HepG2 (cell line): ENCODE results near the gene MIB2. TPM values are rescaled to one million over a fixed set of nuclear protein-coding genes. Genes with fewer than 3 reads are reported as not detected.

Experiments used
- AKNA ChIP-seq: sonication (generic); formaldehyde crosslinking; IDR thresholded peaks from 2 replicates; pipeline ENCODE4 v1.4.0; 2020; ENCODE audit warnings: missing genetic modification reagents, borderline replicate concordance
- CEBPB ChIP-seq: IDR thresholded peaks from 2 replicates; pipeline ENCODE4 v1.6.1; 2011; ENCODE audit warnings: low read depth, low read length, improper control_type of control experiment, borderline replicate concordance
- DRAP1 ChIP-seq: IDR thresholded peaks from 2 replicates; pipeline ENCODE4 v1.6.1; 2016; ENCODE audit warnings: missing genetic modification reagents, missing compliant biosample characterization
- FOXP1 ChIP-seq, 2 experiments: fragments of 450-650 bp in 1 of 2; IDR thresholded peaks; 2 replicates each; pipeline ENCODE4 v1.6.1; 2017 to 2018; ENCODE audit warnings: antibody characterized with exemption in 1 of 2
- GTF2F1 ChIP-seq: fragments of 150-350 bp; IDR thresholded peaks from 2 replicates; pipeline ENCODE4 v1.6.1; 2014; ENCODE audit warnings: low read length
- NCOA1 ChIP-seq: sonication (generic); formaldehyde crosslinking; IDR thresholded peaks from 2 replicates; pipeline ENCODE4 v1.9.0; 2021; ENCODE audit warnings: missing genetic modification reagents
- RBAK ChIP-seq: sonication (generic); formaldehyde crosslinking; IDR thresholded peaks from 2 replicates; pipeline ENCODE4 v1.5.1; 2020; ENCODE audit warnings: mild to moderate bottlenecking, missing genetic modification reagents
- ZBTB21 ChIP-seq: sonication (generic); formaldehyde crosslinking; IDR thresholded peaks from 2 replicates; pipeline ENCODE4 v1.4.0; 2020; ENCODE audit warnings: missing genetic modification reagents
- ZNF20 ChIP-seq: sonication (generic); formaldehyde crosslinking; IDR thresholded peaks from 2 replicates; pipeline ENCODE4 v1.4.0; 2020; ENCODE audit warnings: mild to moderate bottlenecking, moderate library complexity, missing genetic modification reagents
- ZNF264 ChIP-seq: sonication (generic); formaldehyde crosslinking; IDR thresholded peaks from 2 replicates; pipeline ENCODE4 v1.4.0; 2020; ENCODE audit warnings: missing genetic modification reagents
- ZNF292 ChIP-seq: sonication (generic); formaldehyde crosslinking; IDR thresholded peaks from 2 replicates; pipeline ENCODE4 v1.8.1; 2022; ENCODE audit warnings: mild to moderate bottlenecking, low read depth, missing genetic modification reagents, borderline replicate concordance
- ZNF407 ChIP-seq: sonication (generic); formaldehyde crosslinking; IDR thresholded peaks from one replicate; pipeline ENCODE4 v1.5.1; 2020; ENCODE audit warnings: mild to moderate bottlenecking, missing genetic modification reagents; ENCODE audit errors: not compliant biosample characterization
- ZNF557 ChIP-seq: sonication (generic); formaldehyde crosslinking; IDR thresholded peaks from 2 replicates; pipeline ENCODE4 v1.4.0; 2020; ENCODE audit warnings: missing genetic modification reagents
- polyA plus RNA-seq, 8 experiments: library from polyadenylated mRNA; depleted of rRNA in 3 of 8; stranded (reverse) in 7 of 8; unstranded in 1 of 8; fragments of >200 nt; fragmentation: Illumina TruSeq in 4 of 8; extraction: Trizol in 4 of 8; gene quantifications; 2 replicates each; pipeline versions ENCODE4 v1.2.1 to v1.2.3, GENCODE V29; 2011 to 2016; ENCODE audit warnings: low read depth in 4 of 8, missing spikeins in 1 of 8, mixed read lengths in 1 of 8; ENCODE audit not compliant: insufficient read depth in 1 of 8
- total RNA-seq, 5 experiments: library from RNA; depleted of rRNA; stranded (reverse); fragments of >200 nt; fragmentation: Illumina TruSeq; extraction: Trizol; gene quantifications; 2 replicates each; pipeline ENCODE4 v1.2.3, GENCODE V29; 2016; ENCODE audit warnings: low read depth in 1 of 5

Gene MIB2
- total and polyA plus RNA-seq, 2 of the 13 experiments (the other 11 are each of a cell fraction or from before 2014, with no cell fraction given): 19.9 to 30.4 TPM

GRCh38 chr1:1615256-1616044 lies at the start of gene MIB2 (continued):
- TF ChIP-seq ZNF407 (CRISPR knock-in tag) (peak; percentile 77), CEBPB (no peak), ZNF20 (CRISPR knock-in tag) (no peak), ZNF292 (no peak), AKNA (no peak), RBAK (no peak), ZBTB21 (CRISPR knock-in tag) (peak; percentile 95), ZNF557 (CRISPR knock-in tag) (no peak), DRAP1 (CRISPR knock-in tag) (peak; percentile 60), GTF2F1 (no peak), FOXP1 (IDR thresholded peaks at IDR 0.05) (no peak), FOXP1 (CRISPR knock-in tag; IDR thresholded peaks at IDR 0.05) (no peak), NCOA1 (peak; percentile 51; the same call in 1 of the 2 replicates), ZNF264 (0 out of 2 replicates have a peak, but pooled peaks have one; percentile 31)
